GM21825 (cell line): Measurements from ENCODE around the gene RAB8A.
"Not testable (repeated sequence)": the region's sequence is repeated elsewhere in the genome, so short reads cannot be mapped to it uniquely, and the experiment has no call there.

Experiments used
- ATAC-seq: cut with Tn5 transposase; IDR thresholded peaks from one replicate; pipeline ENCODE4 v1.9.1; 2021; ENCODE audit warnings: mild to moderate bottlenecking, moderate library complexity; ENCODE audit not compliant: unreplicated experiment

RAB8A gene

DNA sequence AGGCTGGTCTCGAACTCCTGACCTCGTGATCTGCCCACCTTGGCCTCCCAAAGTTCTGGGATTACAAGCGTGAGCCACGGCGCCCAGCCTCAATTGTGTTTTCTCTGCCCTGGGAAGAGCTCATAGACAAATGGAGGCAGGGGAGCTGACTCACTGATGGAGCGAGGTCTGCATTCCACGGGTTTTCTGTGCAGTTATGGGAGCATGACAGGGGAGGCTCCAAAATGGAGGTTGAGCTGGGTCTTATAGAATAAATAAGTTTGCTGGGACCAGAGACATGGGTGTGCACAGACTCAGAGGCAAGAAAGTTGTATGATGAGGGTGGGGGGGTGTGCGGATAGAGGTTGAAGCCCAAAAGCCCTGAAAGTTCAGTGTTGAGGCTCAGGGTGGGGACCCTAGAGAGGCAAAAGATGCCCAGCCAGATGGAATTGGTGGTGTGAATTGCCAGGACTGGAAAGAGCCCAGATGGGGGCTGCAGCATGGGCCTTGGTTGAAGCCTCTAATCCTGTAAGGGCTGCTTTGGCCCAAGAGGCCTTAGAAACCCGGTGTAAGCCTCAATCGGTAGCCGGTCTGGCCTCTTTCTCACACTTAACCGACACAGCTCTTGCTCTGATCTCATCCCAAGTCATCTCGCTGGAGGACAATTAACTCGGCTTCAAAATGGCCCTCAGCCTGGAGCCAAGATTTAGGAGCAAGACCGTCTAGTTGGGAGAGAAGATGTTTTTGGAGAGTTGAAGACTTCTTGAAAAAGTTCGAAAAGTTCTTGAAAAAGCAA is 33.5 kb upstream of the RAB8A start:
- no peak for ATAC-seq

DNA sequence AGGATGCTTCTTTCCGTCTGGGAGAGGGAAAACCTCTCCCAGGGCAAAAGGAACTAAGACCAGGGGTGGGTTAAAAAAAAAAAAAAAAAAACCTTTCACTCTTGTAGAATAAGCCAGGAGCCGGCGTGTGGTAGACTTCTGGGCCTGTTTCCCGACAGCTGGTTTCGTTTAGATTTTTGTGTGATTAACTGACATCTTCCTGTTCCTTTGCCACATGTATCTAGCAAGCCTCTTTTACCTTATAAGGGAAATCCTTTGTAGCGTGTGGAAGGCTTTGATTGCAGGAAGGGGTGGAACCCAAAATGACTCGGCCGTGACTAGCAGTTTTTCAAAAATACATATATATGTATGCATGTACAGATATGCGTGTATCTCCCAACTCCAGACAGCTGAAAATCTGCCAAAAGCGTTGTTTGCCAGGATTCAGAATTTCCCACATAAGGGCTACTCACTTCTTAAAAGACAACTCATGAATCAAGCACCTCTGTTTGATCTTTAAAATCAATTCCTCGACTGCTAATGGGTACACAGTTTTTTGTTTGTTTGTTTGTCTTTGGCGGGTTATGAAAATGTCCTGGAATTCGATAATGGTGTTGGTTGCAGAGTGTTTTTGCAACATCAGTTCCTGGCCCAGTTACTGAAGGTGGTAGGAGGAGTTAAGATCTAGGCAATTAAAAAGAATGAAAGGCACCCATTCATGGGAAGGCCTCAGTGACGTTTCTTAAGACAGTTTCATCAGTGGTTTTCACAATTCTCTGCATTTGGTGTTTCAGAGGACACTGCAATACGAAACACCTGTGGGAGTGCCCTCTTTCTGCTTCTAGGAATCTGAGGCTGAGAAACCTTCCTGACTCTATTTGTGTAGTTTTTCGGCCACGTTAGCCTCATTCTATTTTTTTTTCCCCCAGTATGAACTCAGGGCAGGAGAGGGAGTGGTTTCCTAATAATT is 32.7 kb upstream of the RAB8A start:
- ATAC-seq = no peak

DNA sequence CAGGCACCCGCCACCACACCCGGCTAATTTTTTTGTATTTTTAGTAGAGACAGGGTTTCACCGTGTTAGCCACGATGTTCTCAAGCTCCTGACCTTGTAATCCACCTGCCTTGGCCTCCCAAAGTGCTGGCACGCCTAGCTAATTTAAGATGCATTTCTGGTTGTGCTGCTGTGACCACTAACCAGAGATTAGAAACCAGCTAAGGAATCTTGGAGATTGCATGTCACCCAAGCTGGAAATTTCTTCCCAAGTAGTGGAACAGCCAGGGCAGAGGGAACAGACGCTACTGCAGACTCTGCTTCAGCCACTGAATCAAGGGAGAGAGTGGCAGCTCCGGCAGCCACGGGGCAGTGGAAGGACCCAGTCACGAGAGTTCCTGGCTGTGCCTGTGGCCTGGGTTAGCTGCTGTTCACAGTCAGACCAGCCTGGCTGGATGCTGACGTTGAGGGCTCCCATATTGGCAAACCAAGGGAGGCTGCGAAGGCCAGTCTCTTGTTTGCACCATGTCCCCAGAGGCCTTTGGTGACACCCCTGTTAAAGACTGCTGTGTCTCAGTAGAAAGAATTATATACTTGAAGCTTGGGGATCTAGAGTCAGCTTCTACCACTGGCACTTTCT is 27.5 kb upstream of the RAB8A start:
- ATAC-seq = no peak

DNA sequence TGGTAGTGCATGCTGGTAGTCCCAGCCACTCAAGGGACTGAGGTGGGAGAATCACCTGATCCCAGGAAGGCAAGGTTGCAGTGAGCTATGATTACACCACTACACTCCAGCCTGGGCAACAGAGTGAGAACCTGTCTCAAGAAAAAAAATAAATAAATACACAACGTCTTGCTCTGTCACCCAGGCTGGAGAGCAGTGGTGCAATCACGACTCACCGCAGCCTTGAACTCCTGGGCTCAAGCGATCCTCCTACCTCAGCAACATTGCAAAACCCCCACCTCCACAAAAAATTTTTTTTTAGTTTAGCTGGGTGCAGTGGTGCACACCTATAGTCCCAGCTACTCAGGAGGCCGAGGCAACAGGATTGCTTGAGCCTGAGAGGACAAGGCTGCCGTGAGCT is 26.6 kb upstream of the RAB8A start:
- ATAC-seq = no peak

DNA sequence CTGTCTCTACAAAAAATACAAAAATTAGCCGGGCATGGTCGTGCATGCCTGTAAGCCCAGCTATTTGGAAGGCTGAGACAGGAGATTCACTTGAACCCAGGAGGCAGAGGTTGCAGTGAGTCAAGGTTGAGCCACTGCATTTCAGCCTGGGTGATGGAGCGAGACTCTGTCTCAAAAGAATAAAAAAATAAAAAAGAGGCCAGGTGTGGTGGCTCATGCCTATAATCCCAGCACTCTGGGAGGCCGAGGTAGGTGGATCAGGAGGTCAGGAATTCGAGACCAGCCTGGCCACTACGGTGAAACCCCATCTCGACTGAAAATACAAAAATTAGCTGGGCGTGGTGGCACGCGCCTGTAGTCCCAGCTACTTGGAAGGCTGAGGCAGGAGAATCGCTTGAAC is 24.3 kb upstream of the RAB8A start:
- not testable (repeated sequence) for ATAC-seq

DNA sequence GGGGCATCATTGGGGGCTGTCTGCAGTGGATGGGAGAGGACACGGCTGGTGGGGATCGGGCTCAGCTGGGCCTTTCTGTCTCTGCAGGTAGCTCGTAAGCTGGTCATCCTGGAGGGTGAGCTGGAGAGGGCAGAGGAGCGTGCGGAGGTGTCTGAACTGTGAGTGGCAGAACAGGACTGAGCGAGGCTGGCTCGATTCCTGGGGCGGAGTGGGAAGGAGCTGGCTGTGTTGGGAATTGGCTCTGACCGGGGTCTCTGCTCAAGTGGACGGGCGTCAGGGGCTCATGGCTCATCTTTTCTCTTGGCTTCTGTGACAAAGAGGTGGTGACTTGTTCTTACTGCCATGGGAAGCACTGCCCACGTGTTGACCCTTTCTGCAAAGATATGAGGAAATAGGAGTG is 23.7 kb upstream of the RAB8A start:
- ATAC-seq = no peak

DNA sequence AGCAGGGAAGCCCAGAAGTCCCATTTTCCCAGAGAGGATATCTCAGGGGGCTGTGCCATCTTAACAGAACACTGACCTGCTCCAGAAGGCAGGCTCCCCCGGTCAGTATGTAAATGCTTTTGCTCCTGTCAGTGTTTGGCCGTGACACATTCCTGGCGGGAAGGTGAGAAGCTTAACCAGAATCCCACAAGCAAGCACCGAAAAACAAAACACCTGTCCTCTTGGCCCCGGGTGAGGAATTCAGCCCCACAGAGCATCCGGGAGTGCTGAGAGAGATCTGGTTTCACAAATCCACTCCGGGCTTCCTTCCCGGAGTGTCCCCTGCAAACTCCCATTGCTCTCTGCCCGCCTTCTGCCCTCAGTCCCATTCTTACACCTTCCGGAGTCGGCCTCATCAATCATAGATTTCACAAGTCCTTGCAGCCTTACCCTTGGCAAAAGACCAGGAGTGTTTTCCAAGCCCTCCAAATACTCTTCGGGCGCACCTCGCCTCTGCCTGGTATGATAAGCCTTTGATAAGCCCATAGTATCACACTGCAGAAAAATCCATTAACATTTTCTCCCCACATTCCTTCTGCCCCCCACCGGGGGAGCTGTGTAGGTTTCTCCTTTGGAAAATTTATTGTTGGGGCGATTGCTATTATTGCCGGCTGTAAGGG is 23.2 kb upstream of the RAB8A start:
- ATAC-seq = no peak

DNA sequence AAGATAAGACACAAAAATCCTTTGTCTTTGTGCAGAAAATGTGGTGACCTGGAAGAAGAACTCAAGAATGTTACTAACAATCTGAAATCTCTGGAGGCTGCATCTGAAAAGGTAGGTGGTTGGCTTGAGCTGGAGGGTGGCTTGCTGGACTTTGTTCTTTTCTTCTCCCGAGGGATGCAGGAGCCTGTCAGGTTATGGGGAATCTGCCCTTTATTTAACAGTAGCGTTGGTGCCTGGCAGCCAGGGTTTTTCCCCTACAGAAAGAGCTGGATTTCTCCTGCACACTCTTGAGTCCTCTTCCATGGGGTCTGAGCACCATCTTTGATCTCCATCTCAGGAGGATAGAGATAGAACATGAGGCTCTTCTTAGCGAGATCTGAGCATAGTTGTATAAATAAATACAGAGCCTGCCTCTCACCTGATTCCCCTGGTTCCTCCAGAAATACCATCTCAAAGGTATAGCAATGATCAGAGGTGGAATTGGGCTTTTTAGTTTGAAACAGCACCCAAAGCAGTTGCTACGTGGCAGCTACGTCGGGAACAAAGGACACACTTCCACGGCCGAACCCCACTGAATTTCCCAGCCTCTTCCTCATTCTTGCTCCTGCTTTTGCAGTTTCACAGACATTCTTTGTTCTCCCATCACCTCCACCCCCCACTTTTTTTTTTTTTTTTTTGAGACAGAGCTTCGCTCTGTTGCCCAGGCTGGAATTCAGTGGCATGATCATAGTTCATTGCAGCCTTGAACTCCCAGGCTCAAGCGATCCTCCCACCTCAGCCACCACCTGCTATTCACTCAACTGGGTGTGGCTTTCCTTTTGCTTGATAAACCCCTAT is 22.5 kb upstream of the RAB8A start:
- no peak for ATAC-seq

DNA sequence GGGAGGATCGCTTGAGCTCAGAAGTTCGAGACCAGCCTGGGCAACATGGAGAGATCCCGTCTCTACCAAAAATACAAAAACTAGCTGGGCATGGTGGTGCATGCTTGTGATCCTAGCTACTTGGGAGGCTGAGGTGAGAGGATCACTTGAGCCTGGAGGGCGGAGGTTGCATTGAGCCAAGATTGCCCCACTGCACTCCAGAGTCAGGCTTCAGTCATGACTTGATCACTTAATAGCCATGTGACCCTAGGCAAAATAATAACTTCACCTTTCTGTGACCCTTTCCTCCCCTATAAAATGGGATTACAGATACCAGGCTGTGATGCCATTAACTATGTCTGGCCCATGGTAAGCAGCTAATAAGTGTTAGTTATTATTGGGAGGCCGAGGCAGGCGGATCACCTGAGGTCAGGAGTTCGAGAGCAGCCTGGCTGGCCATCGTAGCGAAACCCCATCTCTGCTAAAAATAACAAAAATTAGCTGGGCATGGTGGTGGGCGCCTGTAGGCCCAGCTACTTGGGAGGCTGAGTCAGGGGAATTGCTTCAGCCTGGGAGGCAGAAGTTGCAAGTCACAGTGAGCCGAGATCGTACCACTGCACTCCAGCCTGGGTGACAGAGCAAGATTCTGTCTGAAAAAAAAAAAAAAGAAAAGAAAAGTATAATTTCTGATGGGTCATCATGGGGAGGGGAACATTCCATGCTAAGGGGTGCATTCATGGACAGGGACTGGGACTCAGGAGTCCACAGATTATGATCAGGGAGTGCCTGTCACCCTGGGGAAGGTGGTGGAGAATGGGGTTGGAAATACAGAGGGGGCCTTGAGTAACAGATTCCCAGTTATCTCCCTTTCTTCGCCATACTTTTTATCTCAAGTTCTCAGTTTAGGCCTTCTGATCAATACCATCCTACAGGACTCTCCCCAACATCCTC is 19.9 kb upstream of the RAB8A start:
- no peak for ATAC-seq

DNA sequence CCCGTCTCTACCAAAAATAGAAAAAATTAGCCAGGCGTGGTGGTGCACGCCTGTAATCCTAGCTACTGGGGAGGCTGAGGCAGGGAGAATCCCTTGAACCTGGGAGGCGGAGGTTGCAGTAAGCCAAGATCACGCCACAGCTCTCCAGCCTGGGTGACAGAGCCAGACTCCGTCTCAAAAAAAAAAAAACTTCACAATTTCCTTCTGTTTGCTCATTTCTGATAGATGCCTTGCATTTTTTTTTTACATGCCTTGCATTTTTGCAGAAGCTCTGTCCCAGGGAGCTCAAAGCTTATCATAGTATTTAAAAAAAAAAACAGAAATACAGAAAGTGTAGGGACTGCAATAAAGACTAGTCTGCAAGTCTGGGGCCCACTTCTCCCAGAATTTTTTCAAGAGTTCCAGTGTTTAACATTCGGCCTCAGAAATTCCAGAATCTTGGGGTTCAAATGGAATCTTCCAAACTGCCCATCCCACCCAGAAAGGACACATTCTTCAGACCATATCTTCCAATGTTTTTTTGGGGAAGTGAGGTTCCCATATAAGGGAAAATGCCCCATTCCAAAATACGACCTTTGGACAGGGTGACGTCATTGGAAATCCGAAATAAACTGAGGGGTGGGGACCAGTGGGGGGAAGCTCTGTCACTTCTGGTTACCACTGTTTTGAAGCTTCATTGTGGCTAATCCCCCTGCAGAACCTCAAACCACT is 17.2 kb upstream of the RAB8A start:
- no peak for ATAC-seq

DNA sequence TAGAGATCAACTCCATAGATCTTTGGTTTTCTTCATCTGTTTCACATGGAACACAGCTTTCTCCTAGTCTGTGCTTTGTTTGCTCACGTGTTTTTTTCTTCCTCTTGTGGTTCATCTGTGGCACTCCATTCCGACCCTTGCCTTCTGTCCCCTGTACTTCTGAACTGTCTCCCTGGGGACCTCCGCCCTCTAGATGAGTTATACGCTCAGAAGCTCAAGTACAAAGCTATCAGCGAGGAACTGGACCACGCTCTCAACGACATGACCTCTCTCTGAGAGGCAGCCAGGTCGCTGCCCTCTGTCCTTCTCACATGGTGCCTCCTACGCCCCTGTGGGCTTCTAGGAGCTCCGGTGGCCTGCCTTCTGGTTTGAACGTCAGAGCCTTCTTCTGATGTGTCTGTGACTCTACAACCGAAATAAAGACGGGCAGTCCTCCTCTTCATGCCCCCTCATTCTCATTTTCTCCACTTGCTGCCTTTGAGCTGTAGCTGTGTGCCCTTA is 16.6 kb upstream of the RAB8A start:
- ATAC-seq = no peak

DNA sequence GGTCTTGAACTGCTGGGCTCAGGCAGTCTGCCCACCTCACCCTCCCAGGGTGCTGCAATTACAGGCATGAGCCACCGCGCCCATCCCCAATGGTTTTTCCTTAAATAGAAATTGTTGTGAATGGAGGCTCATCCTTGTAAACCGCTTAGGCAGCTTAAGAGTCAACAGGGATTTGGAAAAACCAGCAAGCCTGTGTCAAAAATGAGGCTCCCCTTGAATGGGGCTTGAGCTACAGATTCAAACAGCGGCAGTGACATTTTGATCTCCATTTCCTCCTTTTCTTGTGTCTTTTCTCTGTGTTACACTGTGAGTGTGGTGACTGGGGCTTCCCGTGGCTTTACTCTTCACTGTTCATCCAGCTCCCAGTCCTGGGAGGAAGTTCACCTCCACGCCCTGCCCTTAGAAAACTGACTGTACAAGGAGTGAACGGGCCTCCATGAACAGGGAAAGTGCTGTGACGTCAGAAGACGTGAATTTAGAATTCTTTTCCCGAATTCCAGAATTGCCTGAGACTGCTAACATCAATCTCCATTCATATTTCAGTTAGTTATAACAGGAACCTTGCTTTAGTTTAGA is 15.3 kb upstream of the RAB8A start:
- ATAC-seq = no peak

DNA sequence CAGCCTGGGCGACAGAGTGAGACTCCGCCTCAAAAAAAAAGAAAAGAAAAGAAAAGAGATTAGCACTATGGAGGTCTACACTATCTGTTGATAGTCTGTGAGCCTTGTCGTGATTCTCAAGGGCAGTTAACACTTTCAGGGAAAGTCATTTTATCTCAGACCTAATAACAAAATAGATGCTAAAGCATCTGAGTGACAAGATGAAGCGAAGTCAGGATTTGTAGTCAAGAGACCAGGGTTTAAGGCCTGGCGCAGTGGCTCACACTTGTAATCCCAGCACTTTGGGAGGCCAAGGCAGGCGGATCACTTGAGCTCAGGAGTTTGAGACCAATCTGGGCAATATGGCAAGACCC is 13.3 kb upstream of the RAB8A start:
- ATAC-seq = no peak

DNA sequence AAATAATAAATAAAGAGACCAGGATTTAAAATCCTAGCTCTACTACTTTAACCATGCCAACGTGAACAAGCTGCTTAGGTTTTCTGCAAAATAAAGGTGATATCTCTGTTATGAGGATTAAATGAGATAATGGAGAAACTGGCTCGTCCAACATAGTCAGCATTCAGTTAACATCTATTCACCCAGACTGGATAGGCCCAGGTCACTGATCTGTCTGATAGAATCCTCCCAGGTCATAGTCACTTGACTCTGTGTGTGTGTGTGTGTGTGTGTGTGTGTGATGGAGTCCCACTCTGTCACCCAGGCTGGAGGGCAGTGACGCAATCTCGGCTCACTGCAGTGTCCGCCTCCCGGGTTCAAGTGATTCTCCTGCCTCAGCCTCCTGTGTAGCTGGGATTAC is 12.9 kb upstream of the RAB8A start:
- ATAC-seq = no peak

DNA sequence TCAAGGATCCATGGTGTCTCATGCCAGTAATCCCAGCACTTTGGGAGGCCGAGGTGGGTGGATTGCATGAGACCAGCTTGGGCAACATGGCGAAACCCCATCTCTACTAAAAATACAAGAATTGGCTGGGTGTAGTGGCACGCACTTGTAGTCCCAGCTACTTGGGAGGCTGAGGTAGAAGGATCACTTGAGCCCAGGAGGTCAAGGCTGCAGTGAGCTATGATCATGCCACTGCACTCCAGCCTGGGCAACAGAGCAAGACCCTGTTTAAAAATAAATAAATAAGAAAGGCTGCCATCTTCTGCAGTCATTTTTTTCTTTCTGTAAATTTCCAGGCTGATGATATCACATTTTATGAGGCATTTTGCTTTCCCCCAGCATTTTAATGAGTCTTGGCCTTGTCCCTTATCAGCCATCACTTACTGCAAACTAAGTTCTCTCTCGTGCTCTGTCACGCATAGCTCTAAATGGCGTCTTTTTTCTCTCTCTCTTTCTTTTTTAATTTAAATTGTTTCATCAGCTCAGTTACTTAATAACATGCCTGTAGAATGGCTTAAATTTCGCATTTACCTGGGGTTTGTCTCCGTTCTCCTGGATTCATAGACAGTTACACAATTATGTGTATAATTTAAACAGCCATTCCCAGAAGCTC is 12.2 kb upstream of the RAB8A start:
- not testable (repeated sequence) for ATAC-seq

DNA sequence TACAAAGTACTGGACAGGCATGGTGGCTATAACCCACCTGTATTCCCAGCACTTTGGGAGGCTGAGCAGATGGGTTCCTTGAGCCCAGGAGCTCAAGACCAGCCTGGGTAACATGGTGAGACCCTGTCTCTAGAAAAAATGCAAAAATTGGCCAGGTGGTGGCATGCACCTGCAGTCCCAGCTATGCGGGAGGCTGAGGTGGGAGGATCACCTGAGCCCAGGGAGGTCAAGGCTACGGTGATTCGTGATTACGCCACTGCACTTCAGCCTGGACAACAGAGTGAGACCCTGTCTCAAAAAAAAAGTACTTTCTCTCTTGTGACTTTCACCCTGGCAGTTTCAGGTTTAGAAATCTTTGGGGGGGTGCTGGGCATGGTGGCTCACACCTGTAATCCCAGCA is 11.2 kb upstream of the RAB8A start:
- no peak for ATAC-seq

DNA sequence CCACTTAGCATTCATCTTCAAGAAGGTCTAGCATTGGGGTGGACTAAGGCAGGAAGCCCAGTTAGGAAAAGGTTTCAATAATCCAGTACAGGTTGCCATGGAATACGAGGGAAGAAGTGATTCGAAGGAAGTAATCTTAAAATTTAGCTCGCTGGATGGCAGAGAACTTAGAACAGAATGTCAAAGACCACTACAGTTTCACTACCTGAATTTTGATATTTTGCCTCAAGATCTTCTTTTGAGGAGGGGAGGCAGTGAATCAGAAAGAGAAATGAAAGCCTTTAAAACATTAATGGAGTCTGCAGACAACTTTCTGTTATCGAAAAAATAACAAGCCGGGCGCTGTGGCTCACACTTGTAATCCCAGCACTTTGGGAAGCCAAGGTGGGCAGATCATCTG is 7.0 kb upstream of the RAB8A start:
- ATAC-seq = no peak

DNA sequence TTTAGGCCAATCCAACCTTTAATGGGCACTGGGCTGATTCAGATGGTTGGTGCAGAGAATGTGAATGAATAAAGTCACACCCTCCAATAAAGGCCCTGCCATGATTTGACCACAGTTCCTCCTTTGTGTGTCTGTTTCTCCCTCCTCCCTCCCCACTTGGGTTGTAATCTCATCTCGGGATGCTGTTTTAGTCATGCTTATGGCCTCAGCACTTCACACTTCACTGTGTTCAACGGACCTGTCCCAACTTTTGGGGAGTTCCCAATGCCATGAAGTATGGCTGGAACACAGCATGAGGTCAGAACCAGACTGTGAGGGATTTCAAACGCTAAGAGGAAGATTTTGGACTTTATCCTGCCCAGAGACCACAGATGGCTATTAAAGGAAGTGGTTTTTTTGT is 5.6 kb upstream of the RAB8A start:
- ATAC-seq = no peak
